ENCODE results near the gene OARD1.

The OARD1 gene

DNA sequence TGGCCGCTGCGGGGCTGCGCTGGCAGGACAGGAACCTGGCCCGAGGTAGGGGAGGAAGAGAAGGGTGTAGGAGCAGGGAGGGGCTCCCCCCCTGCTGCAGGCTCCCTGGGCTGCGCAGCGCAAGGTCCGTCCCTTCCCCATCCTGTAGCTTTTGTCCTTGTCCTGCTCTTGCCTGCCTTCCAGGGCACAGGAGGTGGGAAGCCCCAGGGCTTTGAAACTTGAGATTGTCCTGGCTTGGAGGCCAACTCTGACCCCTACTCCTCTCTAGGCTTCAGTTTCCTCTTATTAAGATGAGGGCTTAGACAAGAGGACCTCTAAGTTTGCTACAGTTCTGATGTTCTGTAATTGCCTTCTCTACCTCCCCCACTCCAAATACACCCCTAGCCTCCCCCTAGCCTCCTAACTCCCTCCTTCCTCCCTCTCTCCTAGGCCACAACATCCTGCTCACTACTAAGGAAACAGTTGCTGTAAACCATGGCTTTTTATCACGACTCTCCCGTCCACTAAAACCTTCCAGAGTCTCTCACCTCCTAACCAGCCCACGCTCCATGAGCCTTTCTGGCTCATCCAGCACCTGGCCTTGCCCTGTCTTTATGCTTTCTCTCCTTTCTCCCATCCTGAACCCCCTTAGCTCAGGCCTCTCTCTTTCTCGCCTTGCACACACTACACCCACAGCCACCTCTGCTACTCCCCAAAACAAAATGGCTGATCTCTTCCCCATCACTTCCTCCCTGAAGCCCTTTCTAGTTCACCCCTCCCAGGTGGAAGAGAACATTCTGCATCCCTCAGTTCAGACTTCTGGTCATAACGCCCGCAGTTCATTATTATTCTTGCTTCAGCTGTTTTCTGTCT lies 43.4 kb downstream of the OARD1 start:
- peak overlapping the region; percentile 84 for H3K27ac ChIP-seq

DNA sequence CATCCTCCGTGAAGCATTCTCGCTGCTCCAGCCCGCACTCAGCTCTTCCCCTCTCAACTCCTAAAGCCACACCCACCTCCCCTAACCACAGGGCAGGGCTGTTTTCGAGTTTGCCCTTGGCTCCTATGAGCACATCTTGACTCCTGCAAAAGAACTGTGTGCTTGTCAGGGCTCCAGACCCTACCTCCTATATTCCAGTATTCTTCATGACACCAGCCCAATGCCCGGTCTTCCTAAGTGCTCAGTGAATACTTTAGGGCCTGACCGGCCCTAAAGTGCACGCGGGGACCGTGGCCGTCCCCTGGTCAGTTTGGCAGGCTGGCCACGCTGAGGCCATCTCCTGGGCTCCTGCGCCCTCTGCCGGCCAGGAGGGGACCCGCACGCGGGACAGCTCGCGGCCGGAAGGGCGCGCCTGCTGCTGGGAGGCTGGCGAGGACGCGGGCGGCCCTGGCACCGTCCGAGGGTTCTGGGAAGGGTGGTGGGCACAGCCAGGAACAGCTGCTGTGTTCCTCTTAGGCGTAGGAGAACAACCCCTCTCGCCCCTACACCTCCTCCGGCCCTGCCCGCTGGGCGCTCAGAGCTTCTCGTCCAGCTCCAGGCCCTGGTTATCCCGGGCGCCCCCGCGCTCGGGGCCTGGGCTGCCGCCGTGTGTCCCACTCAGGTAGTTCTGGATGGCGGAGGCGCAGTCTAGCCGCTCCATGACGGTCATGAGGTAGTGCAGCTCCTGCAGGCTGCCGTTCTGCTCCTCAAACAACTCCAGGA lies 44.2 kb downstream of the OARD1 start:
- peak overlapping the region; percentile 84 for H3K27ac ChIP-seq
- TF ChIP-seq CTCF (conservative IDR thresholded peaks at IDR 0.05), result peak; percentile 96

More for the DNA sequence above, 43.4 kb downstream of the OARD1 start:
- TF ChIP-seq CTCF (conservative IDR thresholded peaks at IDR 0.05), result no peak

- peak overlapping the region; percentile 84 for H3K27ac ChIP-seq
- TF ChIP-seq CTCF (conservative IDR thresholded peaks at IDR 0.05), result no peak
These were observed 44.9 kb downstream of the OARD1 start for GRCh38 chr6:41027241-41027640.

GRCh38 chr6:41025966-41026530 lies 46.1 kb downstream of the OARD1 start:
- TF ChIP-seq CTCF (conservative IDR thresholded peaks at IDR 0.05), result no peak
- peak overlapping the region; percentile 84; the same call in 1 of the 2 replicates for H3K27ac ChIP-seq

GRCh38 chr6:41023114-41023513 lies 49.0 kb downstream of the OARD1 start:
- no peak for TF ChIP-seq CTCF (conservative IDR thresholded peaks at IDR 0.05)

DNA sequence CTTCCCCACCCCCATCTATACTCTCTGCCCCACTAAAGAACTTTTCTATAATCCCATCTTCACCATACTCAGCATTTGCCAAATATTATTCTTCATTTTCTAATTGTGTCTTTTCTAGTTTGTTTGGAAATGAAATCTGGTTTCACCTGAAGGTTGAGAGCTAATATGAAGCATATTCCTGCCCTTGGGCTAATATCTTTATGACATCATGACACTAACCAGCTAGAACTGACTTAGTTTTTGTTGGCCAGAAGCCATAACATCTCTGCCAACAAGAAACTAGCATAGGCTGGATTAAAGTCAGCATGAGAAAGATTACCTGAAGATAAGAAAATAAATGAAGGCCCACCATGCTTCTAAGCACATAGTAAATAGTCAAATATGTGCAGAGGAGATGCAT lies 49.9 kb downstream of the OARD1 start:
- peak overlapping the region; percentile 81 for H3K27ac ChIP-seq
- no peak for TF ChIP-seq CTCF (conservative IDR thresholded peaks at IDR 0.05)

More at GRCh38 chr6:41023114-41023513, 49.0 kb downstream of the OARD1 start:
- peak overlapping the region; percentile 81 for H3K27ac ChIP-seq

GRCh38 chr6:41021832-41022231 lies 50.3 kb downstream of the OARD1 start:
- TF ChIP-seq CTCF (conservative IDR thresholded peaks at IDR 0.05), result peak; percentile 67
- peak overlapping the region; percentile 81 for H3K27ac ChIP-seq

Measured in VCaP (cell line).